Stomach (tissue), 9 donors: ENCODE measurements around the gene CDC42BPB. TPM values are rescaled to one million over a fixed set of nuclear protein-coding genes. Genes with fewer than 3 reads are reported as not detected.

ENCODE experiments used
- DNase-seq, 2 donors: peaks; one replicate each; pipeline versions ENCODE4 v3.0.0 to v3.0.0-alpha.2; 2013 to 2019
- H3K27ac ChIP-seq, 5 donors: fragments of 200-600 bp in 4 of 5; sonication (generic) in 4 of 5; one replicate each; pipeline ENCODE4 v1.5.1; 2013 to 2019; ENCODE audit warnings: mild to moderate bottlenecking in 1 of 5, moderate library complexity in 1 of 5
- H3K27me3 ChIP-seq, 3 donors: fragments of 200-600 bp; sonication (generic); one replicate each; pipeline ENCODE4 v1.5.1; 2017 to 2019; ENCODE audit warnings: mixed run types in 1 of 3
- H3K36me3 ChIP-seq, 4 donors: fragments of 200-600 bp; sonication (generic); 1 replicate in 3 of 4; 2 replicates in 1 of 4; pipeline ENCODE4 v1.5.1; 2016 to 2019
- H3K4me1 ChIP-seq, 4 donors: fragments of 200-600 bp; sonication (generic); one replicate each; pipeline ENCODE4 v1.5.1; 2016 to 2019
- H3K4me3 ChIP-seq, 4 donors: fragments of 200-600 bp; sonication (generic) in 3 of 4; one replicate each; pipeline ENCODE4 v1.5.1; 2016 to 2019; ENCODE audit warnings: mild to moderate bottlenecking in 1 of 4
- H3K9me3 ChIP-seq, 4 donors: fragments of 200-600 bp; sonication (generic); one replicate each; pipeline ENCODE4 v1.5.1; 2016 to 2019
- EP300 ChIP-seq: sonication (generic); formaldehyde crosslinking; IDR thresholded peaks from one replicate; pipeline ENCODE4 v1.6.1; 2017; ENCODE audit warnings: antibody characterized with exemption
- POLR2A ChIP-seq, 4 donors: fragments of 450-650 bp; IDR thresholded peaks; one replicate each; pipeline ENCODE4 v1.6.1; 2016; ENCODE audit warnings: antibody characterized with exemption in 4 of 4, control low read depth in 2 of 4, mild to moderate bottlenecking in 1 of 4, moderate library complexity in 1 of 4
- POLR2AphosphoS5 ChIP-seq, 3 donors: sonication (generic); formaldehyde crosslinking; IDR thresholded peaks; one replicate each; pipeline ENCODE4 v1.6.1; 2016; ENCODE audit warnings: antibody characterized with exemption in 3 of 3
- WGBS, 5 donors: extraction: QIAGEN DNeasy Blood & Tissue Kit in 3 of 5; methylation state at CpG; one replicate each; pipeline versions ENCODE4 v1.1.5 to v1.1.7; 2013 to 2018; 5-methylcytosine and 5-hydroxymethylcytosine counted together
- intact Hi-C: fragments of 100-400 bp; cut with DNase I; formaldehyde crosslinking; loops from one replicate; pipeline ENCODE4 v1.15.1; 2023; ENCODE audit warnings: low total_unique reads
- polyA plus RNA-seq, 3 donors: library from polyadenylated mRNA; stranded (reverse); fragments of 200-250 nt; gene quantifications; one replicate each; pipeline ENCODE4 v1.2.3, GENCODE V29; 2013
- total RNA-seq, 5 donors: library from RNA; depleted of rRNA; stranded (reverse); fragments of >200 nt; gene quantifications; one replicate each; pipeline versions ENCODE4 v1.1.0 to v1.2.3, GENCODE V29; 2014 to 2016
- TF ChIP-seq, protein P1 (sequence below), 7 experiments: fragments of 450-650 bp in 4 of 7; fragments of 200-600 bp in 3 of 7; sonication (generic) in 3 of 7; IDR thresholded peaks; one replicate each; pipeline ENCODE4 v1.5.1; 2016 to 2019; ENCODE audit warnings: antibody characterized with exemption in 7 of 7, control low read depth in 2 of 7, mild to moderate bottlenecking in 1 of 7
- donor health status: healthy with polysubstance abuse.
- donor health status: Bipolar disorder and iron deficiency.
- donor health status: healthy.

CDC42BPB gene
- total and polyA plus RNA-seq, 8 donors, result 16.3 to 400 (median 127) TPM

- intact Hi-C loops, result no loop called here
- TF ChIP-seq EP300, result no peak
- TF ChIP-seq, protein P1, sequence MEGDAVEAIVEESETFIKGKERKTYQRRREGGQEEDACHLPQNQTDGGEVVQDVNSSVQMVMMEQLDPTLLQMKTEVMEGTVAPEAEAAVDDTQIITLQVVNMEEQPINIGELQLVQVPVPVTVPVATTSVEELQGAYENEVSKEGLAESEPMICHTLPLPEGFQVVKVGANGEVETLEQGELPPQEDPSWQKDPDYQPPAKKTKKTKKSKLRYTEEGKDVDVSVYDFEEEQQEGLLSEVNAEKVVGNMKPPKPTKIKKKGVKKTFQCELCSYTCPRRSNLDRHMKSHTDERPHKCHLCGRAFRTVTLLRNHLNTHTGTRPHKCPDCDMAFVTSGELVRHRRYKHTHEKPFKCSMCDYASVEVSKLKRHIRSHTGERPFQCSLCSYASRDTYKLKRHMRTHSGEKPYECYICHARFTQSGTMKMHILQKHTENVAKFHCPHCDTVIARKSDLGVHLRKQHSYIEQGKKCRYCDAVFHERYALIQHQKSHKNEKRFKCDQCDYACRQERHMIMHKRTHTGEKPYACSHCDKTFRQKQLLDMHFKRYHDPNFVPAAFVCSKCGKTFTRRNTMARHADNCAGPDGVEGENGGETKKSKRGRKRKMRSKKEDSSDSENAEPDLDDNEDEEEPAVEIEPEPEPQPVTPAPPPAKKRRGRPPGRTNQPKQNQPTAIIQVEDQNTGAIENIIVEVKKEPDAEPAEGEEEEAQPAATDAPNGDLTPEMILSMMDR (IDR thresholded peaks at IDR 0.05), result peak in 1 of 7 experiments; percentile 7
- no peak for TF ChIP-seq POLR2A (IDR thresholded peaks at IDR 0.05)
- TF ChIP-seq POLR2AphosphoS5 (IDR thresholded peaks at IDR 0.05), result no peak
- Histone ChIP-seq H3K27me3 (peaks cover 0 to 23% (median 0%) of the 10 kb centered on the region in 3 donors), H3K4me3 (peak overlapping the region; percentile 49 to 56 (median 52)), H3K9me3 (no peaks in the 10 kb centered on the region), H3K4me1 (peaks cover 38 to 62% (median 51%) of the 10 kb centered on the region in 4 donors), H3K27ac (peak overlapping the region; percentile 26 to 78 (median 65)), H3K36me3 (no peaks in the 10 kb centered on the region)
- DNase-seq, result no peak
- 32 to 71% (median 34%) methylated on average over 4 to 9 of the region's 9 CpGs for WGBS, 5 donors
Observed at GRCh38 chr14:103091883-103092222, 34.5 kb upstream of the CDC42BPB start.

- WGBS, 5 donors, result 5 to 20% (median 7%) methylated on average over 17 to 69 of the region's 69 CpGs
- TF ChIP-seq, protein P1 (IDR thresholded peaks at IDR 0.05), result peak in 4 of 7 experiments; percentile 21 to 72 (median 38)
- TF ChIP-seq POLR2AphosphoS5 (IDR thresholded peaks at IDR 0.05) (no peak), EP300 (no peak), POLR2A (IDR thresholded peaks at IDR 0.05) (no peak)
- Histone ChIP-seq H3K4me3 (peak overlapping the region; percentile 49 to 56 (median 52)), H3K9me3 (no peaks in the 10 kb centered on the region), H3K27ac (peak overlapping the region; percentile 26 to 78 (median 65)), H3K4me1 (peaks cover 38 to 56% (median 45%) of the 10 kb centered on the region in 4 donors), H3K27me3 (peaks cover 0 to 29% (median 0%) of the 10 kb centered on the region in 3 donors), H3K36me3 (no peaks in the 10 kb centered on the region)
- peak; percentile 75 to 89 for DNase-seq
- intact Hi-C loops, result no loop called here
Observed at GRCh38 chr14:103091041-103091882, 33.9 kb upstream of the CDC42BPB start.

- peaks cover 0 to 36% (median 2%) of the 10 kb centered on the region in 3 donors for H3K27me3 ChIP-seq
- peak overlapping the region in 1 of 4 donors; percentile 56 for H3K4me3 ChIP-seq
- no peaks in the 10 kb centered on the region for H3K9me3 ChIP-seq
- peak overlapping the region in 2 of 5 donors; percentile 65 to 78 for H3K27ac ChIP-seq
- no peak for TF ChIP-seq POLR2AphosphoS5 (IDR thresholded peaks at IDR 0.05)
- TF ChIP-seq, protein P1 (IDR thresholded peaks at IDR 0.05), result no peak
- TF ChIP-seq EP300, result no peak
- TF ChIP-seq POLR2A (IDR thresholded peaks at IDR 0.05), result no peak
- intact Hi-C loops, result no loop called here
- DNase-seq, result no peak
- H3K36me3 ChIP-seq, result no peaks in the 10 kb centered on the region
- H3K4me1 ChIP-seq, result peaks cover 35 to 51% (median 42%) of the 10 kb centered on the region in 4 donors
- WGBS, 5 donors, result 57 to 73% (median 66%) methylated on average over 10 to 12 of the region's 12 CpGs
Observed at GRCh38 chr14:103090481-103091020, 33.2 kb upstream of the CDC42BPB start.

DNA sequence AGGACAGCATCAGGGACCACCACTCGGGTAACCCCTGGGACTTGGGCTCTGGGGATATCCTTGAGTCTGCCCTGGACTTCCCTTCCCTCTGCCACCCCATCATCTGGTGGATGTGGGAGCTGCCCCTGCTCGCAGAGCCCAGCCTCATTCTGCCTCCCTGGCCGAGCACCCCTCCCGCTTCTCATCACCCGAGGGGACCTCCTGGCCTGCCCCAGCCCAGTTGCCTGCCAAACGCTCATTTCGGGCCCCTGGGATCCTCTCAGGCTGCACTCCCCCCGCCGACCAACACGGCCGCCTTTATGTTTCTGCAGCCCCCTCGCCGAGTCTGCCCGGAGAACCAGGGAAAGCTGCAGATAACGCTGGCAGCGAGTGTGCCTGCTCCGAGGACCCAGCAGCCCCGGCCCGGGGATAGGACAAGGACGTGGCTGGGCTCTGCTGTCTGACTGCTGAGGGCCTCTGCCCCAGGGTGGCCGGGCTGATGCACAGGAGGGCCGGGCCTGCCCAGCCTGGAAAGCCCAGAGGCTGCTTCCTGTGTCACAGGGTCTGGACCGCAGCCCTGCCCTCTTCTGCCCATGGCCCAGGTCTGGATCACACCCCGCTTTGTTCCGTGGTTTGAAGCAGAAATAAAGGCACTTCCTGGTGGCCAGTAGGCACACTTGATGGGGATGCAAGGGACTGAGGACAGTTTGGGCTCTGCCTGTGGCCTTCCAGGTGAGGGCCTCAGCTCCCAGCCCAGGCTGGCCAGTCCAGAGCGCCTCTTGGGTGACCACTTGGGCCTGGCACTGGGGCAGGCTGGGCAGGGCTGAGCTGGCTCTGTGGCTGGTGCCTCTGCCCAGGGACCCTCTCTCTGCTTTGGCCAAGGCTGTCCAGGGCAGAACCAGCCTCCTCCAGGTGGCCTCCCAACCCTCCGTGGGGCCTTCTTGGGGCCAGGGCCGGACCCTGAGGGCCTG, 32.3 kb upstream of the CDC42BPB start:
- intact Hi-C loops, result no loop called here
- Histone ChIP-seq H3K4me3 (no peak overlapping the region), H3K36me3 (no peaks in the 10 kb centered on the region), H3K27me3 (peaks cover 3 to 45% (median 11%) of the 10 kb centered on the region in 3 donors), H3K27ac (no peak overlapping the region), H3K9me3 (no peaks in the 10 kb centered on the region), H3K4me1 (peaks cover 26 to 44% (median 33%) of the 10 kb centered on the region in 4 donors)
- peak in 1 of 2 donors; percentile 3 for DNase-seq
- WGBS, 5 donors, result 81 to 88% (median 85%) methylated on average over 27 to 28 of the region's 28 CpGs
- TF ChIP-seq, protein P1 (IDR thresholded peaks at IDR 0.05), result no peak
- TF ChIP-seq EP300, result no peak
- no peak for TF ChIP-seq POLR2AphosphoS5 (IDR thresholded peaks at IDR 0.05)
- TF ChIP-seq POLR2A (IDR thresholded peaks at IDR 0.05), result no peak
